ENCODE results near the gene PDE8B.

PDE8B gene

GRCh38 chr5:77214151-77214550, 3.7 kb downstream of the PDE8B start:
- TF ChIP-seq CREB1 (IDR thresholded peaks at IDR 0.05; ENCODE audit: low read depth) (no peak), TCF12 (IDR thresholded peaks at IDR 0.05; ENCODE audit: low read depth) (no peak), FOXM1 (IDR thresholded peaks at IDR 0.05; ENCODE audit: borderline replicate concordance, low read depth) (no peak), MAX (IDR thresholded peaks at IDR 0.05) (no peak), ZBTB7A (IDR thresholded peaks at IDR 0.05; ENCODE audit: low read depth) (no peak), YY1 (IDR thresholded peaks at IDR 0.05; ENCODE audit: low read depth) (no peak), EGR1 (IDR thresholded peaks at IDR 0.05) (no peak), EP300 (IDR thresholded peaks at IDR 0.05; ENCODE audit: borderline replicate concordance) (no peak), TAF1 (IDR thresholded peaks at IDR 0.05; ENCODE audit: low read depth) (no peak), NFIC (IDR thresholded peaks at IDR 0.05) (no peak), RAD21 (IDR thresholded peaks at IDR 0.05; ENCODE audit: low read depth) (no peak), CEBPB (IDR thresholded peaks at IDR 0.05) (no peak), TEAD4 (IDR thresholded peaks at IDR 0.05) (no peak), USF1 (IDR thresholded peaks at IDR 0.05) (no peak)

GRCh38 chr5:77218263-77218662, 7.8 kb downstream of the PDE8B start:
- TF ChIP-seq YY1 (IDR thresholded peaks at IDR 0.05; ENCODE audit: low read depth): no peak
- no peak for TF ChIP-seq TAF1 (IDR thresholded peaks at IDR 0.05; ENCODE audit: low read depth)
- no peak for TF ChIP-seq RAD21 (IDR thresholded peaks at IDR 0.05; ENCODE audit: low read depth)
- TF ChIP-seq NFIC (IDR thresholded peaks at IDR 0.05): no peak
- no peak for TF ChIP-seq TCF12 (IDR thresholded peaks at IDR 0.05; ENCODE audit: low read depth)
- no peak for TF ChIP-seq TEAD4 (IDR thresholded peaks at IDR 0.05)
- no peak for TF ChIP-seq CEBPB (IDR thresholded peaks at IDR 0.05)
- no peak for TF ChIP-seq REST (IDR thresholded peaks at IDR 0.05; ENCODE audit: low read depth)
- no peak for TF ChIP-seq FOXM1 (IDR thresholded peaks at IDR 0.05; ENCODE audit: borderline replicate concordance, low read depth)
- TF ChIP-seq EP300 (IDR thresholded peaks at IDR 0.05; ENCODE audit: borderline replicate concordance): no peak
- TF ChIP-seq USF1 (IDR thresholded peaks at IDR 0.05): no peak
- TF ChIP-seq CREB1 (IDR thresholded peaks at IDR 0.05; ENCODE audit: low read depth): no peak
- no peak for TF ChIP-seq ZBTB7A (IDR thresholded peaks at IDR 0.05; ENCODE audit: low read depth)

- no peak for TF ChIP-seq EP300 (IDR thresholded peaks at IDR 0.05; ENCODE audit: borderline replicate concordance)
- no peak for TF ChIP-seq CREB1 (IDR thresholded peaks at IDR 0.05; ENCODE audit: low read depth)
- no peak for TF ChIP-seq YY1 (IDR thresholded peaks at IDR 0.05; ENCODE audit: low read depth)
- TF ChIP-seq TAF1 (IDR thresholded peaks at IDR 0.05; ENCODE audit: low read depth): no peak
Observed at GRCh38 chr5:77221115-77221514, 10.6 kb downstream of the PDE8B start.

- TF ChIP-seq TEAD4 (IDR thresholded peaks at IDR 0.05) (no peak), USF1 (IDR thresholded peaks at IDR 0.05) (no peak), RAD21 (IDR thresholded peaks at IDR 0.05; ENCODE audit: low read depth) (no peak), EGR1 (IDR thresholded peaks at IDR 0.05) (no peak)
Observed at GRCh38 chr5:77222722-77223121, 12.2 kb downstream of the PDE8B start.

GRCh38 chr5:77223653-77224052, 13.2 kb downstream of the PDE8B start:
- TF ChIP-seq CREB1 (IDR thresholded peaks at IDR 0.05; ENCODE audit: low read depth): no peak
- TF ChIP-seq USF1 (IDR thresholded peaks at IDR 0.05): no peak
- TF ChIP-seq TAF1 (IDR thresholded peaks at IDR 0.05; ENCODE audit: low read depth): no peak
- TF ChIP-seq CEBPB (IDR thresholded peaks at IDR 0.05): no peak
- TF ChIP-seq TEAD4 (IDR thresholded peaks at IDR 0.05): no peak
- no peak for TF ChIP-seq RAD21 (IDR thresholded peaks at IDR 0.05; ENCODE audit: low read depth)
- no peak for TF ChIP-seq EGR1 (IDR thresholded peaks at IDR 0.05)
- no peak for TF ChIP-seq EP300 (IDR thresholded peaks at IDR 0.05; ENCODE audit: borderline replicate concordance)
- TF ChIP-seq REST (IDR thresholded peaks at IDR 0.05; ENCODE audit: low read depth): no peak
- no peak for TF ChIP-seq YY1 (IDR thresholded peaks at IDR 0.05; ENCODE audit: low read depth)
- TF ChIP-seq NFIC (IDR thresholded peaks at IDR 0.05): no peak
- TF ChIP-seq FOXM1 (IDR thresholded peaks at IDR 0.05; ENCODE audit: borderline replicate concordance, low read depth): no peak
- TF ChIP-seq TCF12 (IDR thresholded peaks at IDR 0.05; ENCODE audit: low read depth): no peak
- TF ChIP-seq ZBTB7A (IDR thresholded peaks at IDR 0.05; ENCODE audit: low read depth): no peak
- TF ChIP-seq MAX (IDR thresholded peaks at IDR 0.05): no peak

All from Ishikawa (cell line).